Activated CD4-positive, alpha-beta T cell treated with anti-CD3 and anti-CD28 coated beads, Interleukin-2, amount 10 ng/mL, durations not matched to agents 24 days and 14 days (primary cell): ENCODE results near the gene EXT2. TPM values are rescaled to one million over a fixed set of nuclear protein-coding genes. Genes with fewer than 3 reads are reported as not detected.

ENCODE experiments used
- DNase-seq: peaks from one replicate; pipeline ENCODE4 v3.0.0; 2022
- H3K27ac Mint-ChIP-seq: one replicate; pipeline ENCODE4 v1.8.0; 2022; ENCODE audit warnings: mild to moderate bottlenecking, mixed read lengths
- H3K27me3 Mint-ChIP-seq: one replicate; pipeline ENCODE4 v1.8.0; 2022; ENCODE audit warnings: mixed read lengths
- H3K36me3 Mint-ChIP-seq: one replicate; pipeline ENCODE4 v1.8.0; 2022; ENCODE audit warnings: low read depth, mild to moderate bottlenecking, mixed read lengths
- H3K4me1 Mint-ChIP-seq: one replicate; pipeline ENCODE4 v1.8.0; 2021; ENCODE audit warnings: mixed read lengths
- H3K4me3 Mint-ChIP-seq: one replicate; pipeline ENCODE4 v1.8.0; 2022; ENCODE audit warnings: mild to moderate bottlenecking, moderate library complexity, mixed read lengths
- H3K9me3 Mint-ChIP-seq: one replicate; pipeline ENCODE4 v1.8.0; 2021; ENCODE audit warnings: mixed read lengths
- intact Hi-C: fragments of 100-400 bp; cut with micrococcal nuclease; formaldehyde crosslinking; loops from one replicate; pipeline ENCODE4 v1.15.1; 2023
- total RNA-seq: library from RNA; stranded (reverse); gene quantifications from 2 replicates; pipeline ENCODE4 v1.2.3, GENCODE V29; 2022

The EXT2 gene
- total RNA-seq, 1 donor from 2014 or later: 35.1 TPM

- Mint-ChIP-seq H3K4me1 (peaks cover 20% of the 10 kb centered on the region), H3K4me3 (no peak overlapping the region), H3K36me3 (peaks cover 18% of the 10 kb centered on the region), H3K27ac (no peak overlapping the region), H3K27me3 (no peaks in the 10 kb centered on the region), H3K9me3 (peaks cover 4% of the 10 kb centered on the region)
- no peak for DNase-seq
- intact Hi-C loops: no loop called here
These were observed 24.3 kb upstream of the EXT2 start for GRCh38 chr11:44071157-44071556.

GRCh38 chr11:44072757-44073658 is 22.5 kb upstream of the EXT2 start:
- no peaks in the 10 kb centered on the region for H3K27me3 Mint-ChIP-seq
- H3K27ac Mint-ChIP-seq: no peak overlapping the region
- DNase-seq: no peak

GRCh38 chr11:44078794-44079193 is 16.7 kb upstream of the EXT2 start:
- no peak overlapping the region for H3K27ac Mint-ChIP-seq
- intact Hi-C loops: no loop called here
- H3K27me3 Mint-ChIP-seq: no peaks in the 10 kb centered on the region
- H3K36me3 Mint-ChIP-seq: peaks cover 20% of the 10 kb centered on the region
- peaks cover 2% of the 10 kb centered on the region for H3K4me1 Mint-ChIP-seq
- H3K9me3 Mint-ChIP-seq: peaks cover under 1% of the 10 kb centered on the region
- no peak overlapping the region for H3K4me3 Mint-ChIP-seq
- no peak for DNase-seq

More at GRCh38 chr11:44072757-44073658, 22.5 kb upstream of the EXT2 start:
- intact Hi-C loops: no loop called here
- peaks cover 19% of the 10 kb centered on the region for H3K36me3 Mint-ChIP-seq
- H3K9me3 Mint-ChIP-seq: no peaks in the 10 kb centered on the region
- H3K4me3 Mint-ChIP-seq: no peak overlapping the region
- peaks cover 5% of the 10 kb centered on the region for H3K4me1 Mint-ChIP-seq

GRCh38 chr11:44079376-44079775 is 16.1 kb upstream of the EXT2 start:
- Mint-ChIP-seq H3K9me3 (peaks cover 6% of the 10 kb centered on the region), H3K27ac (no peak overlapping the region), H3K36me3 (peaks cover 24% of the 10 kb centered on the region), H3K4me3 (no peak overlapping the region), H3K27me3 (no peaks in the 10 kb centered on the region), H3K4me1 (peaks cover under 1% of the 10 kb centered on the region)
- no peak for DNase-seq
- intact Hi-C loops: no loop called here

- Mint-ChIP-seq H3K4me1 (no peaks in the 10 kb centered on the region), H3K27ac (no peak overlapping the region), H3K4me3 (no peak overlapping the region), H3K27me3 (no peaks in the 10 kb centered on the region), H3K9me3 (peaks cover 10% of the 10 kb centered on the region), H3K36me3 (peaks cover 27% of the 10 kb centered on the region)
- DNase-seq: no peak
- intact Hi-C loops: no loop called here
These were observed 14.5 kb upstream of the EXT2 start for GRCh38 chr11:44080951-44081350.

GRCh38 chr11:44082645-44083044 is 12.8 kb upstream of the EXT2 start:
- H3K27me3 Mint-ChIP-seq: no peaks in the 10 kb centered on the region
- intact Hi-C loops: no loop called here
- peaks cover 29% of the 10 kb centered on the region for H3K36me3 Mint-ChIP-seq
- H3K9me3 Mint-ChIP-seq: peaks cover 14% of the 10 kb centered on the region
- H3K4me1 Mint-ChIP-seq: no peaks in the 10 kb centered on the region
- DNase-seq: no peak
- H3K4me3 Mint-ChIP-seq: no peak overlapping the region
- no peak overlapping the region for H3K27ac Mint-ChIP-seq

- Mint-ChIP-seq H3K4me3 (no peak overlapping the region), H3K27me3 (no peaks in the 10 kb centered on the region), H3K27ac (no peak overlapping the region), H3K9me3 (peaks cover 14% of the 10 kb centered on the region), H3K36me3 (peaks cover 31% of the 10 kb centered on the region), H3K4me1 (peaks cover 2% of the 10 kb centered on the region)
- intact Hi-C loops: no loop called here
- no peak for DNase-seq
These were observed 12.0 kb upstream of the EXT2 start for GRCh38 chr11:44083433-44083832.

- H3K4me3 Mint-ChIP-seq: no peak overlapping the region
These were observed 11.6 kb upstream of the EXT2 start for GRCh38 chr11:44083906-44084305.

GRCh38 chr11:44085330-44085729 is 10.1 kb upstream of the EXT2 start:
- peaks cover 41% of the 10 kb centered on the region for H3K36me3 Mint-ChIP-seq
- H3K9me3 Mint-ChIP-seq: peaks cover 14% of the 10 kb centered on the region
- H3K4me1 Mint-ChIP-seq: peaks cover 11% of the 10 kb centered on the region
- no peak overlapping the region for H3K4me3 Mint-ChIP-seq
- DNase-seq: no peak
- intact Hi-C loops: no loop called here
- H3K27me3 Mint-ChIP-seq: no peaks in the 10 kb centered on the region
- no peak overlapping the region for H3K27ac Mint-ChIP-seq

More at GRCh38 chr11:44083906-44084305, 11.6 kb upstream of the EXT2 start:
- no peak for DNase-seq
- H3K27ac Mint-ChIP-seq: no peak overlapping the region
- peaks cover 7% of the 10 kb centered on the region for H3K4me1 Mint-ChIP-seq
- H3K27me3 Mint-ChIP-seq: no peaks in the 10 kb centered on the region
- H3K9me3 Mint-ChIP-seq: peaks cover 14% of the 10 kb centered on the region
- intact Hi-C loops: no loop called here
- H3K36me3 Mint-ChIP-seq: peaks cover 35% of the 10 kb centered on the region

GRCh38 chr11:44088377-44088776 is 7.1 kb upstream of the EXT2 start:
- Mint-ChIP-seq H3K27ac (no peak overlapping the region), H3K27me3 (no peaks in the 10 kb centered on the region), H3K9me3 (peaks cover 14% of the 10 kb centered on the region), H3K4me3 (no peak overlapping the region), H3K4me1 (peaks cover 11% of the 10 kb centered on the region), H3K36me3 (peaks cover 35% of the 10 kb centered on the region)
- DNase-seq: no peak
- intact Hi-C loops: no loop called here

GRCh38 chr11:44088871-44089270 is 6.6 kb upstream of the EXT2 start:
- no peaks in the 10 kb centered on the region for H3K27me3 Mint-ChIP-seq
- no peak for DNase-seq
- intact Hi-C loops: no loop called here
- H3K4me1 Mint-ChIP-seq: peaks cover 11% of the 10 kb centered on the region
- peaks cover 12% of the 10 kb centered on the region for H3K9me3 Mint-ChIP-seq
- peaks cover 34% of the 10 kb centered on the region for H3K36me3 Mint-ChIP-seq
- no peak overlapping the region for H3K4me3 Mint-ChIP-seq
- H3K27ac Mint-ChIP-seq: no peak overlapping the region

GRCh38 chr11:44090539-44090938 is 4.9 kb upstream of the EXT2 start:
- DNase-seq: no peak
- intact Hi-C loops: loop anchor here (10.0 kb wide), 2 partner anchors 206 to 776 kb away; partner anchors contain the start of genes ALKBH3 and API5
- H3K4me3 Mint-ChIP-seq: no peak overlapping the region
- no peak overlapping the region for H3K27ac Mint-ChIP-seq
- H3K9me3 Mint-ChIP-seq: peaks cover 6% of the 10 kb centered on the region
- H3K36me3 Mint-ChIP-seq: peaks cover 25% of the 10 kb centered on the region
- H3K27me3 Mint-ChIP-seq: no peaks in the 10 kb centered on the region
- peaks cover 21% of the 10 kb centered on the region for H3K4me1 Mint-ChIP-seq

- peaks cover 22% of the 10 kb centered on the region for H3K4me1 Mint-ChIP-seq
- no peaks in the 10 kb centered on the region for H3K27me3 Mint-ChIP-seq
- H3K4me3 Mint-ChIP-seq: peak overlapping the region; percentile 25
- no peak overlapping the region for H3K27ac Mint-ChIP-seq
- H3K9me3 Mint-ChIP-seq: no peaks in the 10 kb centered on the region
- peaks cover 6% of the 10 kb centered on the region for H3K36me3 Mint-ChIP-seq
- peak; percentile 94 for DNase-seq
- intact Hi-C loops: loop anchor here (1.0 to 10.0 kb wide), 3 partner anchors 16 to 780 kb away; partner anchors contain the start of genes ALKBH3 and API5
These were observed 1.1 kb upstream of the EXT2 start for GRCh38 chr11:44094260-44094868.
